Transverse colon (tissue), 4 donors: ENCODE results near the gene COL6A5. TPM values are rescaled to one million over a fixed set of nuclear protein-coding genes. Genes with fewer than 3 reads are reported as not detected.

Source experiments
- DNase-seq: peaks from one replicate; pipeline ENCODE4 v3.0.0-alpha.2; 2019
- H3K27ac ChIP-seq, 4 donors: fragments of 200-600 bp; sonication (generic); 2 replicates each; pipeline ENCODE4 v1.5.1; 2016 to 2018; ENCODE audit warnings: inconsistent platforms in 4 of 4
- H3K27me3 ChIP-seq: fragments of 200-600 bp; sonication (generic); 2 replicates; pipeline ENCODE4 v1.5.1; 2017; ENCODE audit warnings: inconsistent platforms
- H3K36me3 ChIP-seq, 4 donors: fragments of 200-600 bp; sonication (generic); 2 replicates each; pipeline ENCODE4 v1.5.1; 2017 to 2019; ENCODE audit warnings: inconsistent platforms in 4 of 4
- H3K4me1 ChIP-seq, 4 donors: fragments of 200-600 bp; sonication (generic); 2 replicates each; pipeline ENCODE4 v1.5.1; 2017 to 2020; ENCODE audit warnings: inconsistent platforms in 4 of 4
- H3K4me3 ChIP-seq, 4 donors: fragments of 200-600 bp; sonication (generic); 1 replicate in 1 of 4; 2 replicates in 3 of 4; pipeline versions ENCODE4 v1.5.1 to v1.6.1; 2017 to 2019; ENCODE audit warnings: inconsistent platforms in 4 of 4
- H3K9me3 ChIP-seq, 2 donors: fragments of 200-600 bp; sonication (generic); 2 replicates each; pipeline ENCODE4 v1.5.1; 2017 to 2019; ENCODE audit warnings: inconsistent platforms in 2 of 2
- CTCF ChIP-seq, 5 experiments: fragments of 200-600 bp in 3 of 5; fragments of 450-650 bp in 2 of 5; sonication (generic) in 3 of 5; IDR thresholded peaks; 1 replicate in 2 of 5; 2 replicates in 3 of 5; pipeline ENCODE4 v1.5.1; 2016 to 2017; ENCODE audit warnings: antibody characterized with exemption in 5 of 5, inconsistent platforms in 3 of 5, mild to moderate bottlenecking in 2 of 5, moderate library complexity in 1 of 5
- EP300 ChIP-seq: sonication (generic); formaldehyde crosslinking; IDR thresholded peaks from one replicate; pipeline ENCODE4 v1.6.1; 2017; ENCODE audit warnings: antibody characterized with exemption, low read depth
- POLR2A ChIP-seq: fragments of 450-650 bp; IDR thresholded peaks from one replicate; pipeline ENCODE4 v1.6.1; 2016; ENCODE audit warnings: antibody characterized with exemption, mild to moderate bottlenecking, moderate library complexity
- POLR2AphosphoS5 ChIP-seq, 3 donors: sonication (generic); formaldehyde crosslinking; IDR thresholded peaks; one replicate each; pipeline ENCODE4 v1.6.1; 2016; ENCODE audit warnings: antibody characterized with exemption in 3 of 3
- WGBS, 2 donors: methylation state at CpG; one replicate each; pipeline ENCODE4 v1.1.5; 2018; ENCODE audit warnings: low coverage in 1 of 2; 5-methylcytosine and 5-hydroxymethylcytosine counted together
- in situ Hi-C, 4 donors: fragments of 200-750 bp; cut with MboI; loops; one replicate each; pipeline versions ENCODE4 v1.15.0 to v1.15.1; 2017; ENCODE audit warnings: low sequenced_read_pairs in 3 of 4, low pct_ligation_motif_present in 1 of 4, low pct_unique_long_range_greater_than_20kb in 1 of 4
- intact Hi-C: fragments of 100-400 bp; cut with DNase I; formaldehyde crosslinking; loops from one replicate; pipeline ENCODE4 v1.15.1; 2023; ENCODE audit warnings: low total_unique reads
- total RNA-seq, 4 donors: library from RNA; depleted of rRNA; stranded (reverse); fragments of >200 nt; gene quantifications; one replicate each; pipeline ENCODE4 v1.1.0, GENCODE V29; 2016

Gene COL6A5
- total RNA-seq, 4 donors from 2014 or later, result not detected

GRCh38 chr3:130459944-130460343 is 114.5 kb downstream of the COL6A5 start:
- Histone ChIP-seq H3K27ac (no peak overlapping the region), H3K4me3 (no peak overlapping the region), H3K4me1 (no peaks in the 10 kb centered on the region), H3K27me3 (no peaks in the 10 kb centered on the region), H3K9me3 (no peaks in the 10 kb centered on the region), H3K36me3 (no peaks in the 10 kb centered on the region)
- in situ Hi-C loops (no loop called here), intact Hi-C loops (no loop called here)
- DNase-seq, result no peak
- TF ChIP-seq POLR2A (no peak), EP300 (no peak), POLR2AphosphoS5 (IDR thresholded peaks at IDR 0.05) (no peak), CTCF (IDR thresholded peaks at IDR 0.05) (no peak)

GRCh38 chr3:130462089-130462488 is 116.6 kb downstream of the COL6A5 start:
- no peaks in the 10 kb centered on the region for H3K36me3 ChIP-seq
- in situ Hi-C loops, result no loop called here
- DNase-seq, result no peak
- 33 to 66% methylated on average over 1 to 5 of the region's 5 CpGs for WGBS, 2 donors
- TF ChIP-seq POLR2AphosphoS5 (IDR thresholded peaks at IDR 0.05), result no peak
- no peak for TF ChIP-seq POLR2A
- no peak for TF ChIP-seq CTCF (IDR thresholded peaks at IDR 0.05)
- intact Hi-C loops, result no loop called here
- no peak overlapping the region for H3K27ac ChIP-seq
- no peak overlapping the region for H3K4me3 ChIP-seq
- H3K27me3 ChIP-seq, result no peaks in the 10 kb centered on the region
- H3K4me1 ChIP-seq, result no peaks in the 10 kb centered on the region
- H3K9me3 ChIP-seq, result no peaks in the 10 kb centered on the region

- Histone ChIP-seq H3K27me3 (no peaks in the 10 kb centered on the region), H3K4me1 (no peaks in the 10 kb centered on the region), H3K27ac (no peak overlapping the region), H3K4me3 (no peak overlapping the region), H3K36me3 (no peaks in the 10 kb centered on the region), H3K9me3 (no peaks in the 10 kb centered on the region)
- WGBS, 2 donors, result 90% methylated on average over 1 of the region's 1 CpG; no CpG with 5 or more reads in 1 of the 2 donors
- TF ChIP-seq EP300, result no peak
- TF ChIP-seq POLR2A, result no peak
- TF ChIP-seq POLR2AphosphoS5 (IDR thresholded peaks at IDR 0.05), result no peak
- TF ChIP-seq CTCF (IDR thresholded peaks at IDR 0.05), result no peak
- in situ Hi-C loops, result no loop called here
- DNase-seq, result no peak
- intact Hi-C loops, result no loop called here
Observed at GRCh38 chr3:130463221-130463620, 117.7 kb downstream of the COL6A5 start.

- intact Hi-C loops, result no loop called here
- no peaks in the 10 kb centered on the region for H3K9me3 ChIP-seq
- in situ Hi-C loops, result no loop called here
- no peaks in the 10 kb centered on the region for H3K4me1 ChIP-seq
- 68 to 80% methylated on average over 2 of the region's 2 CpGs for WGBS, 2 donors
- no peaks in the 10 kb centered on the region for H3K27me3 ChIP-seq
- no peaks in the 10 kb centered on the region for H3K36me3 ChIP-seq
- TF ChIP-seq POLR2A (no peak), EP300 (no peak), CTCF (IDR thresholded peaks at IDR 0.05) (no peak), POLR2AphosphoS5 (IDR thresholded peaks at IDR 0.05) (no peak)
- no peak for DNase-seq
- H3K4me3 ChIP-seq, result no peak overlapping the region
- no peak overlapping the region for H3K27ac ChIP-seq
Observed at GRCh38 chr3:130465521-130465920, 120.0 kb downstream of the COL6A5 start.
